NCI-H524 treated with DMSO at 0.1 percent for 48 hours (cell line): Measurements from ENCODE around the gene AOX1.
"Not testable (repeated sequence)": the region's sequence is repeated elsewhere in the genome, so short reads cannot be mapped to it uniquely, and the experiment has no call there.

Source experiments
- DNase-seq: peaks from one replicate; lab custom pipeline; 2025; lab: John Stamatoyannopoulos, UW

Gene AOX1

DNA sequence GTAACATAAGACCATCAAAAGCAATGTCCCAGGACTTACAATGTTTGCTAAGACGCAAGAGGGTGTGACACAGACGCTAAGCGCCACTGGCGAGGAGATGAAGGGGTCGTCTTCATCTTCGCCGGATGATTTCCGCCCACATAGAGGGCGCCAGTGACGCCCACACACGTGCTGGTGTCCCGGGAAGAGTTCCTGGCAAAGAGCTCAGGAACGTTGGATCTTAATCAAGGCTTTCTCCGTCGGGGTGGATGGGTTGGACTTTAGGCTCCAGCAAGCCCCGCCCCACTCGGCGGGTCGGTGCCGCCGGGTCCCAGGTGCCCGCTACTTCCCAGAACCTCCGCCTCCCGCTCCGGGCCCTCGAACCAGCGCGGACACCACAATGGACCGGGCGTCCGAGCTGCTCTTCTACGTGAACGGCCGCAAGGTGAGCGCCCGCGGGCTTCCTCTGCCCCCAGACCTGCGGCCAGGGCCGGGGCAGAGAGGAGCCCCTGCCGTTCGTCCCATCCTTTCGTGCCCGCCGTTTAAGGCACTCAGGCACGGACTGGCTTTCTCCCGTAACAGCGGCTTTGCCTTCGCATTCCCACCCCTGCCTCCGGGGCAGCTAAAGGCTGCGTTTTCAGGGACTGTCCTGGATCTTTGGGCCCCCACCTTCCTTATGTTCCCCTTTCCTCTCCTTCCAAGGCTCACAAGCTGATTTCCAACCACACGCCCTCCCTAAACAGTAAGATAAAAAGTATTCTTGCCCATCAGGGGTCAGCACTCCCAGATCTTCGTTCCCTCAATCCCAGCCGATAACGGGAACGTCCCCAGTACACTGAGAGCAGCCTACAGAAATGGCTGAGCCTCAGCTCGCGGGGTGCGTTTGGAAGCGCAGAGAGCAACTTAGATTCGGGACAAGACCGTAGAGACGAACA is at the start of gene AOX1:
AOX1 (plus strand) TSS at position 285 of the 914 bp plus-strand sequence; CDS start at position 380, 95 bp downstream.
- no peak for DNase-seq

DNA sequence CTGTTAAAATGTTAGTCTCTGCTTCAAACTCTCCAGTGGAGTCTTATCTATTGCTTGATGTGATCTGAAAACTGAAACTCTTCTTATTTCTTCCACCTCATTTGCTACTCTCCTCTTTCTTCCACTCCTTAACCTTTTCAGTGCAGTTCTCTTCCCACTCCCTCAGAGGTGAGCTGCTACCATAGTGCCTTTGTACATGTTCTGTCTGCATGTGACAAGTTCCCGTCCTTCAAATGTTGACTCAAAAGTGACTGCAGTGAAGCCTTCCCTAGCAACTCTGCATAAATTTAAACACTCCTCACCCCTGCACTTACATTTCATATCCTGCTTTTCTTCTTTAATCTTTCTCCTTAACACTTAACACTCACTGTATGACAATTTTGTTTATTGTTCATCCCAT is 47.7 kb upstream of the AOX1 start:
- DNase-seq = no peak

DNA sequence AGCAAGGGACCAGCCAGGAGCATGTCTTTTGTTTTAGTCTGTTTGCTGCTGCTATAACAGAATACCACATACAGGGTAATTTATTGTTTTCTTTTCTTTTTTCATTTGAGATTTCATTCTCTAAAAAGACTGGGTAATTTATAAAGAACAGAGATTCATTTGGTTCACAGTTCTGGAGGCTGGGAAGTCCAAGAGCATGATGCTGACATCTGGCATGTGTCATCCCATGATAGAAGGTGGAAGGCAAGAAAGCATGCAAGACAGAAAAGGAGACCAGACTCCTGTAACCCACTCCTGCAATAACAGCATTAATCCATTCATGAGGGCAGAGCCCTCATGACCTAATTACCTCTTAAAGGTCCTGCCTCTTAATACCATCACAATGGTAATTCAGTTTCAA is 45.0 kb upstream of the AOX1 start:
- DNase-seq = no peak

DNA sequence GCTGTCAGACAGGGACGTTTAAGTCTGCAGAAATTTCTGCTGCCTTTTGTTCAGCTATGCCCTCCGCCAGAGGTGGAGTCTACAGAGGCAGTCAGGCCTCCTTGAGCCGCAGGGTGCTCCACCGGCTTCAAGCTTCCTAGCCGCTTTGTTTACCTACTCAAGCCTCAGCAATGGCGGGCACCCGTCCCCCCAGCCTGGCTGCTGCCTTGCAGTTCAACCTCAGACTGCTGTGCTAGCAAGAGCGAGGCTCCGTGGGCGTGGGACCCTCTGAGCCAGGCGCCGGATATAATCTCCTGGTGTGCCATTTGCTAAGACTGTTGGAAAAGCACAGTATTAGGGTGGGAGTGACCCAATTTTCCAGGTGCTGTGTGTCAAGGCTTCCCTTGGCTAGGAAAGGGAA is 19.2 kb upstream of the AOX1 start:
- DNase-seq = not testable (repeated sequence)

DNA sequence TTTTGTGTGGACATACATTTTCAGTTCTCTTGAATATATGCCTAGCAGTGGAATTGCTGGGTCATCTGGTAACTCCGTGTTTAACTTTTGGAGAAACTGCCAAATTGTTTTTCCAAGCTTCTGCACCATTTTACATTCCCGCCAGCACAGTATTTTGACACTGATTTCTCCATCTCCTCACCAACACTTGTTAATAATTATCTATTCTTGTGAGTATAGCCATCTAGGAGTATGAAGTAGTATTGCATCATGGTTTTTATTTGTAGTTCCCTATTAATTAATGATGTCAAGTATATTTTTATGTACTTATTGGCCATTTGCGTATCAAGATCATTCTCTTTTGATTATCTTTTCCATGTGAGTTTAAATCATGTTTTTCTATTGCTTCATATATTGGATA is 17.9 kb upstream of the AOX1 start:
- no peak for DNase-seq

DNA sequence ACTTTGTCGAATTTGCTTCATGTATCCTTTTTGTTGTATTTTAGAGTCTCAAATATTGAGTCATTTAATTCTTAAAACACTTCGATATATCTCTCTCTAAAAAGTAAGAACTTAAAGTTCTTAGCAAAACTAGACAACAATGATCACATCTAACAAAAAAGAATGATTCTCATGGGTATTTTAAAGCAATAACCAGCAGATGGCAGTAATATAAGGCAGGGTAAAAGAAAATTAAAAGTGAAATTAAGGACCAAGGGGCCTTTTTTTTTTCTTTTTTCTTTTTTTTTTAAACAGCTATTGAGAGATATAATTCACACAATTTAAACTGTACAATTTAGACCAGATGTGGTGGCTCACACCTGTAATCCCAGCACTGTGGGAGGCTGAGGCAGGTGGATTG is 9.9 kb upstream of the AOX1 start:
- no peak for DNase-seq

DNA sequence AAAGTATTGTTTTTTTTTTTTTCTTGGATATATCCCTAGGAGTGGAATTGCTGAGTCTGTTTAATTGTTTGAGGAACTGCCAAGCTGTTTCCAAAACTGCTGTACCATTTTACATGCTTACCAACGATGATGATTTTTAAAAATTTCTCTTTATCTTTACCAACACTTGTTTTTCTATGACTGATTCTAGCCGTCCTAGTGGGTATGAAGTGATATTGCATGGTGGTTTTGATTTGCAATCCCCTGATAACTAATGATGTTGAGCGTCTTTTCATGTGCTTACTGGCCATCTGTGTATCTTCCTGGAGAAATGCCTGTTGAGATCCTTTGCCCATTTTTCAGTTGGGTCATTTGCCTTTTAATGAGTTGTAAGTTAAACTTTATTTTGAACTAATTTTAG is 8.8 kb upstream of the AOX1 start:
- no peak for DNase-seq

DNA sequence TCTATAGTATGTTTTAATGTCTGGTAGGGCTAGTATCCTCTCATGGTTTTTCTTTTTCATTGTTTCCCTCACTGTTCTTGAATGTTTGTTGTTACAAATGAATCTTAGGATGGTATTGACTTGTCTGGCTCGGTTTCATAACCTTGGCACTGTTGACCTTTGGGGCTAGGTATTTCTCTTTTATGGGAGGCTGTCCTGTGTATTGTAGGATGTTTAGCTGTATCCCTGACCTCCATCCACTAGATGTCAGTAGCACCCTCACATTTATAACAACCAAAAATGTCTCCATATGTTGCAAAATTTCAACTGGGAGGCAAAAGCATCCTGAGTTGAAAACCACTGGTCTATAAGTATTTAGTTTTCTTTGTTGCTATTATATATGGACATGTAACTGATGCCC is 7.0 kb upstream of the AOX1 start:
- DNase-seq = no peak

DNA sequence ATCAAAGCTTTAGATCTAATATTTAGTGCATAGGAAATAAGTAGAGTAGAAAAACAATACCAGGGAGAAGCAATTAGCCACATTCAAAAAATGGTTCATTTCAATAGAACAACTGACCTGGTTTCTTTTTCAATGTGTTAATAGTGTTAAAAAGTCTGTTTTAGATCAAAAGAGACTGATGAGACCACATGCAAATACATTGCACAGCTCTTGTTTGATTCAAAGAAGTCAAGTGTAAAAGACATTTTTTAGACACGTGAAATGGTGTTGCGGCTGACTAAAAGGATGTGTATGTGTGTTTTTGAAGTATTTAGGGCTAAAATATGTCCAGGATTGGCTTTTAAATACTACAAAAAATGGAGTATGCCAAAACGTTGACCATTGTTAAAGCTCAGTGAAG is 1.2 kb upstream of the AOX1 start:
- no peak for DNase-seq

DNA sequence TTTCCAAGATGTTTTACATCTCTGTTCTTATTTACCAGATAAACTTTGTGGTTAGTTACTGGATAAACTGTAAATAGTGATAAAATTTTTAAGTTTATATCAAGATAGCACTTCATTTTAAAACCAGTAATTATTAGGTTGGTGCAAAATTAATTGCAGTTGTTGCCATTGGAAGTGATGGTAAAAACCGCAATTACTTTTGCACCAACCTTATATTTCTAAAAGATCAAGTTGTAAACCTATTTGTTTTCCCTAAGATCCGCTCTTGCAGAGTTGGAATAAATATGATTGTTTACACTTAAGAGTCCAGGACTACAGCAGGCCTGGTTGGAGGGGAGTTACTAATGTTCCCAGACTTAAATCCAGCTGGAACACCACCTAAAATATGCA is 479 bp upstream of the AOX1 start:
- no peak for DNase-seq

DNA sequence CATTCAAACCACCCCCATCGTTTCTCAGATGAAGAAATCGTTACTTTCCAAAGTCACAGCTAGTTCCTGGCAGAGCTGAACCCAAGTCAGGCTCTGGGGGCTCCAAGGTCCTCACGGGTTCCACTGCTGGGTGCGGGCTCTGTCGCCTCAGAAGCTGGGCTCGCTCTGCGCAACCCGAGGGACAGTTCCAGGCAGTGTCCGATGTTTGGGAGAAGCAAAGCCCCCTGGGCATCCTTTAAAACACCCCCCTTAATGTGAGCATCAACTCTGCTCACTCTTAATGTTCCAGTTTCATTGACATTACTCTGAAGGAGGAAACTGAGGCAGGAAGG is 796 bp downstream of the AOX1 start:
- DNase-seq = no peak

DNA sequence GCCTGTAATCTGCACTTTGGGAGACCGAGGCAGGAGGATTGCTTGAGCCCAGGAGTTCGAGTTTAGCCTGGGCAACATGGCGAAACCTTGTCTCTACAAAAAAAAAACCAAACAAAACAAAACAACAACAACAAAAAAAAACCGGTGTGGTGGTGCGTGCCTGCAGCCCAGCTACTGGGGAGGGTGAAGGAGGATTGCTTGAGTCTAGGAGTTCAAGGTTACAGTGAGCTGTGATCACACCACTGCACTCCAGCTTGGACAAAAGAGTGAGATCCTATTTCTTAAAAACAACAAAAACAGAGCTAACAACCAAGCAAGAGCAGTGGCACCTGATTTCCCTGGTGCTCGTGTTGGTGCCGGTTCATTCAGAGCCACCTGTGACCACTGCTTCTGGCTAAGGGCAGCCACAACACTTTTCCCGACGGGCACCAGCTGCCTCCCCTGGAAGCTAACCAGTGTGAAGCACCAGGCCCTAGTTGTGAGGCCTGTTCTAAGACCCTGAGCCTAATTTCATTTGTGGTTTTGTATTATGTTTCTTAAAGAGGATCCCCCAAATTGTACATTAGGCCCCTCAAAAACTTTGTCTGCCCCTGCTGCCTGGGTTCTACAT is 1.3 kb downstream of the AOX1 start:
- DNase-seq = no peak

DNA sequence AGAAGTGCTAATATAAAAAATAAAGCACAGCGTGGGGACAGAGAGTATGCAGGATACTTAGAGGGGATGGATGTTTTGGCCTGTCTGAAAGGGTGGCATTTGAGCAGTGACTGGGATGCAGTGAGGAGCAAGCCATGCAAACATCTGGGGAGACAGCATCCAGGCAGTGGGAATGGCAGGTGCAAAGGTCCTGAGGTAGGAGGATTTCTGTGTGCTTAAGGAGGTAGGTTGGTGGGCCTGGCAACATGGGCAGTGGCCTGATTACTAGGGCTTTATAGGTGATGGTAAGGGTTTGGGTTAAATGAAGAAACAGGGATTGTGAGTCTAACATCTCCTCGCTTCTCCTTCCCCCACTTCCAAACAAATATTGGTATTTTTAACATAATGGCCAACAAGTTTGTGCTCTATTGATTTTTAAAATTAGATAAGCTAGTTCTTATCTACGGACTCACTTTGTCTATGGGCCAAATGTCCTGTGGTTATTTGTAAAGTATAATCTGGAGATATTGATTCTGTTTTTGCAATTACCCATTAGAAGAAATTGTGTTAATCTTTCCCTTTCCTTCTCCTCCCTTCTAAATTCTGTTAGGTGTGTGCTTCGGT is 2.4 kb downstream of the AOX1 start:
- DNase-seq = no peak

DNA sequence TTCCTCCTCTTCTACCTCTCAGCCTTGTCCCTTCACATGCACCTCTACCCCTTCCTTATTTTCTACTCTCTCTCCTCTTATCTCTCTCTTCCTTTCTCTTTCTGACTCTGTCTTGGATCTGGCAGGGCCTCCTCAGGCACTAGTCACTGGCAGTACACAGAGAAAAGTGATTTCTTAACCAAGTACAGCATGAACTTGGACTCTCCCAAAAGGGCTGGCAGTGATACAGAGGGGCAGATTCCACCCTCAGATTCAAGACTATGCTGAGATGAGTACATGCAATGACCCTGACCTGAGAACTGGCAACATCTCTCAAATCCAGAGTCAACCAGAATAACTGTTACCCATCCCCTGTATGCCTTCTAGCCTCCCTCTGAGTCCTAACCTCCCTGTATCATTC is 4.3 kb downstream of the AOX1 start:
- no peak for DNase-seq

DNA sequence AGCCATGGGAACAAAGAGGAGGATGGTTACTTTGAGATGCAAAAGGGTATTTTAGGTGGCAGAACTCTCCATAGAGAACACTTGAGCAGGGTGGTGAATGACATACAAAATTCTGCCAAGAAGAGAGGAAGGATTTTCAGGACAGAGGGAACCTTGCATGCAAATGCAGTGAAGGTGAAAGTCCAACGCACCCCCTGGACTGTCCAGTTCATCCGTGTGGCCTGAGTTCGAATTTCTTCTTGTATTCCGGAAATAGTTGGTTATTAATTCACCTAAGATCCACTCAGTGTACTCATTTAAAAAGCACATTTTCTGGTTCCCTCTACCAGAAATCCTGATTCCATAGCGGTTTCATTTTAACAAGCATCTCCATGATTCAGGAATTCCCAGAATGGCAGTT is 5.5 kb downstream of the AOX1 start:
- no peak for DNase-seq

DNA sequence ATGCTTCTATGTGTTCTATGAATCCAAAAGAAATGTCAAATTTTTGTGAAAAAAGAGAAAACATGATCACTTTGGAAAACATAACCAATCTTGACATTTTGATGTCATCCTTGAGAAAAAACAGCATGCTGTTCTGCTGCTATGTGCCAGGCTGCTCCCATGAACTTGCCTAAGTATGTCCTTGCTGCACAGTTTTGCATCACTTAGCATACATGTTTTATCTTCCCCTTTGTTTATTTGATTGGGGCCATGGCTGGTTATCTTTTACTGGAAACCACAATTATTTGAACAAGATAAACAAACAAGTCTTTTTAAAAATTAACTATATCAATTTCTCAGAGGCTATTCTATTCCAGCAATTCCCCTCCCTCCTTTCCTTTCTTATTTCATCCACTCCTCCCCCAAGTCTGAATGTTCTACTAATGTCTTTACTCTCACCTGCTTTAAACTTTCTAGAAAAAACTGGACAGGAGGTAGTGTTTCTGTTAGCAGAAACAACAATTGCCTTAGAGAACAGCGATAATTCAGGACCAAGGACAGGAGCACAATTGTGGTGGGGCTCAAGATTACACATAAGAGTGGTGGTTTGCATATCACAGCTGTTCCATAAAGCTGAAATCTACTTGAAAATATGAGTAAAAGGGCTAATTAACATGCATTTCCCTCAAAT is 6.7 kb downstream of the AOX1 start:
- DNase-seq = no peak

DNA sequence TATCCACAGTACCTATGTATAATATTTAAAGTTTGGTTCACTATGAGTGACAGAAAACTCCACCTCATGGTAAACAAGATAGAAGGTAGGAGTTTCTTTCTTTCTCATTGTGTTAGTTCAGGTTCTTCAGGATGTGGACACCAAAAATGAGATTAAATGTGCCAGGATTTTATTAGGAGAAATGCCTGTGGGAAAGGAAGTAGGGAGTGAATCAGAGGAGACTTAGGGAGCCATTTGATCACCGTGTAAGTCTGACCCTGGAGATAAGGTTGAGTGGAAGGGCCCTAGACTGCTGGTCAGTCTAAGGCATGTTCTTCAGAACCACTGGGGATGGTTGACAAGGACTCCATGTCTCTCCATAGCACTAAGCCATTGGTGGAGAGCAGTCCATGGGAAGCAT is 8.1 kb downstream of the AOX1 start:
- no peak for DNase-seq

DNA sequence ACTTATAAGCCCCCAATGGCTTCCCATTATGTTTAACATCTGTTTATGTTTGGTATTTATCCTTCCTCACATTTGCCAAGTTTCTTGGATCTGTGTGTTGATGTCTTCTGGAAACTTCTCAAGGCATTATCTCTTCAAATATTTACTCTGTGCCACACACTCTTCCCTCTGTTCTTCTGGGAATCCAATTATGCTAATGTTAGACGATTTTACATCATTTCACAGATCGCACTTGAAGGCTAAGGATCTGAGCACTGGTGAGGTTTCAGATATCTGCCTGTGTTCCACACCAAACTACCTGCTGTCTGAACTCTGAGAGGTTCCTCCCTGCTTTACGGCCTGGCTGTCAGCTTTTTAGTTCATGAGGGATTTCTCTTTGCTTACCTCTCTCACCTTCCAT is 10.1 kb downstream of the AOX1 start:
- DNase-seq = no peak

DNA sequence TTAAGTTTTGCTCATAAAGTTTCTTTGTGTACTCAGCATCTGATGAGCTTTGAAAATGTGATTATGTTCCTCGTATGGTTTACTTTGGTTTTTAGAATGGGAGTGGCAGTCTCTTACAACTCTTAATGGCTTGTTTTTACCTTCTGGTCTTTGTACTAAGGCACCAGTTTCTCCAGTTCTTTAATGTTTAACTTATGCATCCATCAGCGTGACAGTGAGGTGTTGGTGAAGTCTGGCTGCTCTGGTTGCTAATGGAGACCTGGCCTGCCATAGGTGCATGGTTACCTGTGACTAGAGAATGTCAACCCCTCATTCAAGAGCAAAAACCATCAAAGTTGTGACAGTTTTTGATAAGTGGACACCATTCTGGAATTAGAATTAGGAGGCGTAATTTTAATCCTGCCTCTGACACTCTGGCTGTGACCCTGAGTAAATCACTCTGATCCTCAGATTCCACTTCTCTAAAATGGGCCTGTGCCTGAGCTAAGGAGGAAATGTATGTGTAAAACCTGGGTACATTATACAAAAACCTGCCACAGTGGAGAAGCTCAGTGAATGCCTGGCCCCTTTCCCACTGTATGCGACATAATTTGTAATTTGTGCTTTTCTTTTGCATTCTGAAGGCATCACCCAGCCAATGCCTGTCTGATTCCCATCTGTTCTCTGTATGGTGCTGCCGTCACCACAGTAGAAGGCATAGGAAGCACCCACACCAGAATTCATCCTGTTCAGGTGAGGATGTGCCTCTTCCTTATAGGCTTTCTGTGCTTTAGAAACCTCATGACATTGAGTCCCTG is 11.2 kb downstream of the AOX1 start:
- DNase-seq = no peak

DNA sequence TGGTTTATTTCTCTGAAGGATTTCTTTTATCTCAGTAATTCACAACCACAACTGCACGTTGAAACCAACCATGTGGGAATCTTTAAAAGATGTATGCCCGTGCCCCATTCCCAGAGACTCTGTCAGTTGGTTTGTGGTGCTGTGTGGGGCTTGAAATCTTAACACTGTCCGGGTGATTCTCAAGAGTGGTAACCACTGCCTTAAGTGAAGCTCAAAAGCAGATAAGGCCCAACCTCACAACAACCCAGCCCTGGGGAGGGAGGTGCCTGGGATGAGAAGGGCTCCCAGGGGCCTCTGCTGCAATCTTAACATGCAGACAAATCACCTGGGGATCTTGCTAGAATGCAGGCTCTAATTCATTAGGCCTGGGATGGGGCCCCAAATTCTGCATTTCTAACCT is 13.4 kb downstream of the AOX1 start:
- DNase-seq = no peak

DNA sequence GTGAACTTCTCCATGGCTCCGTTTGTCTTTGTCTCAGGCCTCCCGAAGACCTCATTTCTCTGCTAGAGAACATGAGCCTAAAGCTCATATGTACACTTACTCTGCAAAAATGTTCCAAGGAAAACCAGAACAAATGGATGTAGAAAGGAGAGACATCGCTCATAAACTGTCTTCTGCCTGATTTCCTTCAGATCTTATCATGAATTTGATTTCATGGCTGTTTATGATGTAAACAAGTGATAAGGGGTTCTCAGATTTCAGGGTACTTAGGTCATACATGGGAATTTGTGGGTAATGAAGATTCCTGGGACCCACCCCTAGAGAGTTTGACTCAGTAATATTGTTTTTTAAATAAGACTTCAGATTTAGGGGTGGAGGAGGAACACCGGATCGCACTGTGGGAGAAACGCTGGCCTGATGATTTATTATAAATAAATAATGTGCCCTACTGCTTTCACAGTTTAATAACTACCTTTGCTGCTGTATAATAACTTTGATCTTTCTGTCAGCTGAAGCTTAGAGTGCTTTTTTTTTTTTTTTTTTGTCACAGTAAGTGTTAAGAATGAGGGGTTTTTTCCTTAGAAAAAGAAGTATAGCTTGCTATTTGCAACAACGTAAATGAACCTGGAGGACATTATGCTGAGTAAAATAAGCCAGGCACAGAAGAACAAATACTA is 14.9 kb downstream of the AOX1 start:
- no peak for DNase-seq

DNA sequence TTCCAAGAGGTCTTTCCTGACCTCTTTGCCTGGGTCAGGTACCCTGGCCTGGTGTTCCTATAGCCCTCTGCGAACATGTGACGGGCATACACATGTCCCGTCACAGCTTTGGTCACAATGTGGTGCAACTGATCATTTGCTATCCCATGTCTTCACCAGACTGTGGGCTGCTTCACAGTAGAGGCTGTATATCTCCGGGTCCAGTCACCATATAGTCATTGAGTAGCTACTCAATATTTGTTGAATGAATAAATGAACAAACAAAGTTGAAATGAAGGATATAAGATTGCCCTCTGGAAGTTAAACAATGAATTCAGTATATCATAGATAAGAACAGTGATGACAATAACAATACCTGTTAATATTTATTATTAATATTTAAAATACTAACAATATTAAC is 16.8 kb downstream of the AOX1 start:
- no peak for DNase-seq
